ENCODE results near the gene MSANTD3.
A peak's percentile ranks its signal among the peaks of the same experiment; 100 is the strongest.

DNA sequence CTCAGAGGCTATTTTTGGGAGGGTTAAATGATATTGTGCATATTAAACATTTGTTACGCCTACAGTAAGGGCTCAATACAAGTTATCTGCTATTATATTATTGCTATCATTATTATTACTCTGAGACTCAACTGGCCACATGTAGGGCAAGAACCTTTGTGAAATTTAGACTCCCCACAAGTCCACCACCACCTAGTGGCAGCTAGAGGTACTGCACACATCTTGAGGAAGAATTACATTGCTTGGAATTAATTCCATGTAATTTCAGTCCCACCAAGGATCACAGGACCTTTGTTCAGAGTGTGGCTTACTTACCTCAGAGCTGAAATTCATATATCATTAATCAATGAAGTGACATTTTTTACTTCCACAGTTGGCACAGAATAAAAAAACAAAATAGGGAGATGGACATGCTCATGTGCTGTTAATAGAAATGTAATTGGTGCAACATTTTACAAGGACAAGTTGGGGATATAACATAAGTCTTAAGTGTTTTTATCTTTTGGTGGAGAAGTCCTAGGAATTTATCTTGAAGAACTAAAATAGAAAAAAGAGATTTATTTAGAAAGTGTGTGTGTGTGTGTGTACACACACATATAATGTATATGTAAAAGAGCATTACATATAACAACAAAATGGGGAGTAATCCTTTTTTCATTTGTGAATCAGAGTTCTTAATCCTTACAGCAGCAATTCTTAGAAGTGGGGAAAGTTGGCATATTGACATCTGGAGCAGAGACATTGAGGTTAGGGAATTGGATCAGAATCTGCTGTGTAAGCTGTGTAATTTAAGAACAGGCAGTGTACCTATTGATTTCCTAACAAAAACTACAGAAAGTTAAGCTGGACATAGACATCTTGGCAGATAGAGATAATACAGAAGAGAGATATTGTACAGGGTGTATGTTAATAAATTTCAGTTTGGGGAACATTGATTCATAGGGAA is 11.2 kb downstream of the MSANTD3 start:
- TF ChIP-seq, protein P1, sequence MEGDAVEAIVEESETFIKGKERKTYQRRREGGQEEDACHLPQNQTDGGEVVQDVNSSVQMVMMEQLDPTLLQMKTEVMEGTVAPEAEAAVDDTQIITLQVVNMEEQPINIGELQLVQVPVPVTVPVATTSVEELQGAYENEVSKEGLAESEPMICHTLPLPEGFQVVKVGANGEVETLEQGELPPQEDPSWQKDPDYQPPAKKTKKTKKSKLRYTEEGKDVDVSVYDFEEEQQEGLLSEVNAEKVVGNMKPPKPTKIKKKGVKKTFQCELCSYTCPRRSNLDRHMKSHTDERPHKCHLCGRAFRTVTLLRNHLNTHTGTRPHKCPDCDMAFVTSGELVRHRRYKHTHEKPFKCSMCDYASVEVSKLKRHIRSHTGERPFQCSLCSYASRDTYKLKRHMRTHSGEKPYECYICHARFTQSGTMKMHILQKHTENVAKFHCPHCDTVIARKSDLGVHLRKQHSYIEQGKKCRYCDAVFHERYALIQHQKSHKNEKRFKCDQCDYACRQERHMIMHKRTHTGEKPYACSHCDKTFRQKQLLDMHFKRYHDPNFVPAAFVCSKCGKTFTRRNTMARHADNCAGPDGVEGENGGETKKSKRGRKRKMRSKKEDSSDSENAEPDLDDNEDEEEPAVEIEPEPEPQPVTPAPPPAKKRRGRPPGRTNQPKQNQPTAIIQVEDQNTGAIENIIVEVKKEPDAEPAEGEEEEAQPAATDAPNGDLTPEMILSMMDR (IDR thresholded peaks at IDR 0.05), result peak; percentile 89
- TF ChIP-seq, protein P2, sequence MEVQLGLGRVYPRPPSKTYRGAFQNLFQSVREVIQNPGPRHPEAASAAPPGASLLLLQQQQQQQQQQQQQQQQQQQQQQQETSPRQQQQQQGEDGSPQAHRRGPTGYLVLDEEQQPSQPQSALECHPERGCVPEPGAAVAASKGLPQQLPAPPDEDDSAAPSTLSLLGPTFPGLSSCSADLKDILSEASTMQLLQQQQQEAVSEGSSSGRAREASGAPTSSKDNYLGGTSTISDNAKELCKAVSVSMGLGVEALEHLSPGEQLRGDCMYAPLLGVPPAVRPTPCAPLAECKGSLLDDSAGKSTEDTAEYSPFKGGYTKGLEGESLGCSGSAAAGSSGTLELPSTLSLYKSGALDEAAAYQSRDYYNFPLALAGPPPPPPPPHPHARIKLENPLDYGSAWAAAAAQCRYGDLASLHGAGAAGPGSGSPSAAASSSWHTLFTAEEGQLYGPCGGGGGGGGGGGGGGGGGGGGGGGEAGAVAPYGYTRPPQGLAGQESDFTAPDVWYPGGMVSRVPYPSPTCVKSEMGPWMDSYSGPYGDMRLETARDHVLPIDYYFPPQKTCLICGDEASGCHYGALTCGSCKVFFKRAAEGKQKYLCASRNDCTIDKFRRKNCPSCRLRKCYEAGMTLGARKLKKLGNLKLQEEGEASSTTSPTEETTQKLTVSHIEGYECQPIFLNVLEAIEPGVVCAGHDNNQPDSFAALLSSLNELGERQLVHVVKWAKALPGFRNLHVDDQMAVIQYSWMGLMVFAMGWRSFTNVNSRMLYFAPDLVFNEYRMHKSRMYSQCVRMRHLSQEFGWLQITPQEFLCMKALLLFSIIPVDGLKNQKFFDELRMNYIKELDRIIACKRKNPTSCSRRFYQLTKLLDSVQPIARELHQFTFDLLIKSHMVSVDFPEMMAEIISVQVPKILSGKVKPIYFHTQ (CRISPR knock-in tag; IDR thresholded peaks at IDR 0.05), result no peak
- TF ChIP-seq, protein P3, sequence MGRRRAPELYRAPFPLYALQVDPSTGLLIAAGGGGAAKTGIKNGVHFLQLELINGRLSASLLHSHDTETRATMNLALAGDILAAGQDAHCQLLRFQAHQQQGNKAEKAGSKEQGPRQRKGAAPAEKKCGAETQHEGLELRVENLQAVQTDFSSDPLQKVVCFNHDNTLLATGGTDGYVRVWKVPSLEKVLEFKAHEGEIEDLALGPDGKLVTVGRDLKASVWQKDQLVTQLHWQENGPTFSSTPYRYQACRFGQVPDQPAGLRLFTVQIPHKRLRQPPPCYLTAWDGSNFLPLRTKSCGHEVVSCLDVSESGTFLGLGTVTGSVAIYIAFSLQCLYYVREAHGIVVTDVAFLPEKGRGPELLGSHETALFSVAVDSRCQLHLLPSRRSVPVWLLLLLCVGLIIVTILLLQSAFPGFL (CRISPR knock-in tag; IDR thresholded peaks at IDR 0.05; ENCODE audit: borderline replicate concordance), result no peak
- TF ChIP-seq, protein P4, sequence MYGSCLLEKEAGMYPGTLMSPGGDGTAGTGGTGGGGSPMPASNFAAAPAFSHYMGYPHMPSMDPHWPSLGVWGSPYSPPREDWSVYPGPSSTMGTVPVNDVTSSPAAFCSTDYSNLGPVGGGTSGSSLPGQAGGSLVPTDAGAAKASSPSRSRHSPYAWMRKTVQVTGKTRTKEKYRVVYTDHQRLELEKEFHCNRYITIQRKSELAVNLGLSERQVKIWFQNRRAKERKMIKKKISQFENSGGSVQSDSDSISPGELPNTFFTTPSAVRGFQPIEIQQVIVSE (CRISPR knock-in tag; IDR thresholded peaks at IDR 0.05; ENCODE audit: borderline replicate concordance), result no peak
- TF ChIP-seq JUN (CRISPR knock-in tag; IDR thresholded peaks at IDR 0.05) (no peak), TEAD4 (CRISPR knock-in tag; IDR thresholded peaks at IDR 0.05) (no peak), ESRRA (CRISPR knock-in tag; IDR thresholded peaks at IDR 0.05; ENCODE audit: borderline replicate concordance) (no peak), NFYB (CRISPR knock-in tag; conservative IDR thresholded peaks at IDR 0.05; ENCODE audit: low read depth) (no peak), NFE2L1 (CRISPR knock-in tag; IDR thresholded peaks at IDR 0.05) (no peak)
- TF ChIP-seq, protein P5, sequence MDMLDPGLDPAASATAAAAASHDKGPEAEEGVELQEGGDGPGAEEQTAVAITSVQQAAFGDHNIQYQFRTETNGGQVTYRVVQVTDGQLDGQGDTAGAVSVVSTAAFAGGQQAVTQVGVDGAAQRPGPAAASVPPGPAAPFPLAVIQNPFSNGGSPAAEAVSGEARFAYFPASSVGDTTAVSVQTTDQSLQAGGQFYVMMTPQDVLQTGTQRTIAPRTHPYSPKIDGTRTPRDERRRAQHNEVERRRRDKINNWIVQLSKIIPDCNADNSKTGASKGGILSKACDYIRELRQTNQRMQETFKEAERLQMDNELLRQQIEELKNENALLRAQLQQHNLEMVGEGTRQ (CRISPR knock-in tag; IDR thresholded peaks at IDR 0.05), result no peak
- TF ChIP-seq, protein P6, sequence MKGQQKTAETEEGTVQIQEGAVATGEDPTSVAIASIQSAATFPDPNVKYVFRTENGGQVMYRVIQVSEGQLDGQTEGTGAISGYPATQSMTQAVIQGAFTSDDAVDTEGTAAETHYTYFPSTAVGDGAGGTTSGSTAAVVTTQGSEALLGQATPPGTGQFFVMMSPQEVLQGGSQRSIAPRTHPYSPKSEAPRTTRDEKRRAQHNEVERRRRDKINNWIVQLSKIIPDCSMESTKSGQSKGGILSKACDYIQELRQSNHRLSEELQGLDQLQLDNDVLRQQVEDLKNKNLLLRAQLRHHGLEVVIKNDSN (CRISPR knock-in tag; IDR thresholded peaks at IDR 0.05), result no peak
- TF ChIP-seq, protein P7, sequence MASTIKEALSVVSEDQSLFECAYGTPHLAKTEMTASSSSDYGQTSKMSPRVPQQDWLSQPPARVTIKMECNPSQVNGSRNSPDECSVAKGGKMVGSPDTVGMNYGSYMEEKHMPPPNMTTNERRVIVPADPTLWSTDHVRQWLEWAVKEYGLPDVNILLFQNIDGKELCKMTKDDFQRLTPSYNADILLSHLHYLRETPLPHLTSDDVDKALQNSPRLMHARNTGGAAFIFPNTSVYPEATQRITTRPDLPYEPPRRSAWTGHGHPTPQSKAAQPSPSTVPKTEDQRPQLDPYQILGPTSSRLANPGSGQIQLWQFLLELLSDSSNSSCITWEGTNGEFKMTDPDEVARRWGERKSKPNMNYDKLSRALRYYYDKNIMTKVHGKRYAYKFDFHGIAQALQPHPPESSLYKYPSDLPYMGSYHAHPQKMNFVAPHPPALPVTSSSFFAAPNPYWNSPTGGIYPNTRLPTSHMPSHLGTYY (CRISPR knock-in tag; IDR thresholded peaks at IDR 0.05), result no peak
- TF ChIP-seq, protein P8, sequence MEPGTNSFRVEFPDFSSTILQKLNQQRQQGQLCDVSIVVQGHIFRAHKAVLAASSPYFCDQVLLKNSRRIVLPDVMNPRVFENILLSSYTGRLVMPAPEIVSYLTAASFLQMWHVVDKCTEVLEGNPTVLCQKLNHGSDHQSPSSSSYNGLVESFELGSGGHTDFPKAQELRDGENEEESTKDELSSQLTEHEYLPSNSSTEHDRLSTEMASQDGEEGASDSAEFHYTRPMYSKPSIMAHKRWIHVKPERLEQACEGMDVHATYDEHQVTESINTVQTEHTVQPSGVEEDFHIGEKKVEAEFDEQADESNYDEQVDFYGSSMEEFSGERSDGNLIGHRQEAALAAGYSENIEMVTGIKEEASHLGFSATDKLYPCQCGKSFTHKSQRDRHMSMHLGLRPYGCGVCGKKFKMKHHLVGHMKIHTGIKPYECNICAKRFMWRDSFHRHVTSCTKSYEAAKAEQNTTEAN (CRISPR knock-in tag; IDR thresholded peaks at IDR 0.05), result no peak
